ENCODE measurements around the gene ATP7B.
"Not testable (repeated sequence)": the region's sequence is repeated elsewhere in the genome, so short reads cannot be mapped to it uniquely, and the experiment has no call there.

Gene ATP7B

GRCh38 chr13:52005841-52006522 is 5.3 kb downstream of the ATP7B start:
- DNase-seq = no peak

DNA sequence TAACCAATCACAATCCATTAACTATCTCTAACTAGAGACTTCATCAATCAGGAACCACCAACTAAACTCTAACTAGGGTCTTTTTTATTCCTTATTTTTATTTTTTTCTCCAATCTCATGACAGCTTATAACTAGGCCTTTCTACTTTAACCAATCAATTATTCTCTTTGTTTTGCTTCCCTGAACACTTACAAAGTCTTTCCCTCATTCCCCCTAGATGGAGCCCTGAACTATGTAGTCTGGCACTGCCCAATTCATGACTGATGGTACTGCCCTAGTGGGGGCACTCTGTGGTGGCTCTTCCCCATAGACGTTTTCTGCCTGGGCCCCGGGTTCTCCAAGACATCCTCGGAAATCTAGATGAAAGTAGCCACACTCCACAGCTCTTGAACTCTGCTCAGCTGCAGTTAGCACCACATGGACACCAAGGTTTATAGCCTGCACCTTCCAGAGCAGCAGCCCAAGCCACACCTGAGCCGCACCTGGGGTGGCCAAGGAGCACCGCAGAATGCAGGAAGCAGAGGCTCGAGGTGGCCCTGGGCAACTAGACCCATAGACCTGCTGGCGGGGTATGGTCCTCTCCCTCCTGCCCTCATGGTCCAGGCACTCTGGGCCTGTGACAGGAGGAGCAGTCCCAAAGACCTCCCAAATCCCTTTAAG is 6.6 kb downstream of the ATP7B start:
- DNase-seq = no peak

DNA sequence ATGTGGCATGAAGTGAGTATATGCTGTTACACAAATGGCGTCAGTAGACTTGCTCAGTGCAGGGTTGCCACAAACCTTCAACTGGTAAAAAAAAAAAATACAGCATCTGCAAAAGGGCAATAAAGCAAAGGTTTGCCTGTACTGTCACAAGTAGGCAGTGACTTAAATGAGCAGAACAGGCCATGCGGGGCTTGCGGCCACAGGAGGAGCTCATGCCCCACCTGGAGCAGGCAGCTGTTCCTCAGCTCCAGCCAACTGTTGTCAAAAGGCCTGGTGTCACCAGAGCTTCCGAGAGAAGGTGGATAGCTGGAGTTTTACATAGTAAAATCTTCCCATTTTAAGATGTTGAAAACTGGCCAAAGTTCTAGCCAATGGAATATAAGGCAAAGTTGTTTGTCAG is 7.7 kb downstream of the ATP7B start:
- no peak for DNase-seq

GRCh38 chr13:52002361-52002760 is 8.9 kb downstream of the ATP7B start:
- no peak for DNase-seq

DNA sequence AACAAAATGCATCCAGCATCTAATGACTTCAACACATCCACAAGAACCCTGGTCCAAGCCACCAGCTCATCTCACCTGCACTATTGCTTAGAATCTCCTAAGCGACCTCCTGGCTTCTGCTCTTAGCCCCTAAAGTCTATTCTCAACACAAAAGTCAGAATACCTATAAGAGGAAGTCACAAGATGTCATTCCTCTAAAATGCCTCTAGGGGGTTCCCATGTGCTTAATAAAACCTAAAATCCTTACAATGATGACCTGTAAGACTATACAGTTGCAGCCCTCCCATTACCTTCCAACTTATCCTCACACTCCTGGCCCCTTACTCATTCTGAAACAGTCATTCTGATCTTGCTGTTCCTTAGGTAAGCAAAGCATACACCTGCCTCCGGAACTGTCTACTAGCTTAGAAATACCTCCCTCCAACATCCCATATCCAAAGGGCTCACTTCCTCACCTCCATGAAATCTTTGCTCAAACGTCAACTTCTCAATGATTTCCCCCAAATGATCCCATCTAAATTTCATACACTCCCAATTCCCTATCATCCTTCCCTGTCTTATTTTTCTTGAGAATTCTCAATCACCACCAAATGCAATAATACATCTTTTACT is 10.0 kb downstream of the ATP7B start:
- DNase-seq = no peak

DNA sequence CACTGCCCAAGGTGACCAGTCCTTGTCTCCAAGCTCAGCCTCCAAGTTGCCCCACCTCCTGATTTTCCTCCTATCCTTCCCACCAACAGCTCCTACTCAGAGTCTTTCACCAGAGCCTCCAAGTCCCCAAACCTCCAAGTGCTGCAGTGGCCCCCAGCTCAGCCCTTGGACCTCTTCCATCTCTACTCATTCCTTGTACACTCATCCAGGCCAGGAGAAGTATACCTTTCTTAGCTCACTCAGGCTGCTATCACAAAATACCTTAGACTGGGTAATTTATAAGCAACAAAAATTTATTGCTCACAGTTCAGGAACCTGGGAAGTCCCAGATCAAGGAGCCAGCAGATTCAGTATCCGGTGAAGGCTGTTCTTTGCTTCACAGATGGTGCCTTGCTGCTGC is 11.3 kb downstream of the ATP7B start:
- no peak for DNase-seq

- DNase-seq = no peak
Measured at GRCh38 chr13:51999510-51999911, 11.7 kb downstream of the ATP7B start.

DNA sequence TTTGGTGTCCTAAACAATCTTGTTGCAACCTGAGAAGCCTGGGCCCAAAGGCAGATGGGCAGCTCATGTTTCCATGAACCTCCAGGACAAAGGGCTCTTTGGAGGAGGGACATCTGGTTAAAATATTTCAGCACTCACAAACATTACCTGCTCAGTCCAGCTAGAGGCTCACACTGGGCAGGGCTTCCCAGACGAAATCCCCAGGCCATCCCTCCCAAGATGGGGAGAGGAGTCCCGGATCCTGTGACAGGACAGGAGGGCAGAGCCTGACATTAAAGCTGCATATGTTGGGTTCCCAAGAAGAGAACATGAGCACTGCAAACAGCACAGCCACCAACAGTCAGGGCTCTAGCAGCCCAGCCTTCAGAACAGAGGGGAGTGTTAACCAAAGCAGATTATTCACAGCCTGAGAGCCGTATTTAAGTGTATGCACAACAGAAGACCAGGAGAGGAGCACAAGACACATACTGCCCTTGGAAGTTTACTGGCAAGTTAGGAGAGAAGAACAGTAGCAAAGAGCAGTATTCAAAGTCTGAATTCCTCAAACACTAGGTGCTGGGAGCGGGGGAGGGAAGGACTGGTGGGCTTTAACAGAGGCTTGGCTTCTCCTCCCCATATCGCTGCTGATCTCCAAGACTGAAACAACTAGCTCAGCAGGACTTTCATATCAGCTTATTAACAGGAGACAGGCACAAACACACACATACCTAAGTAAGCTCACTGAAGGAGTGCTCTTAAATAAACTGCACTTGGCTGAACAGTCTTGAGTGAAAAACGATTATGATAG is 12.3 kb downstream of the ATP7B start:
- no peak for DNase-seq

DNA sequence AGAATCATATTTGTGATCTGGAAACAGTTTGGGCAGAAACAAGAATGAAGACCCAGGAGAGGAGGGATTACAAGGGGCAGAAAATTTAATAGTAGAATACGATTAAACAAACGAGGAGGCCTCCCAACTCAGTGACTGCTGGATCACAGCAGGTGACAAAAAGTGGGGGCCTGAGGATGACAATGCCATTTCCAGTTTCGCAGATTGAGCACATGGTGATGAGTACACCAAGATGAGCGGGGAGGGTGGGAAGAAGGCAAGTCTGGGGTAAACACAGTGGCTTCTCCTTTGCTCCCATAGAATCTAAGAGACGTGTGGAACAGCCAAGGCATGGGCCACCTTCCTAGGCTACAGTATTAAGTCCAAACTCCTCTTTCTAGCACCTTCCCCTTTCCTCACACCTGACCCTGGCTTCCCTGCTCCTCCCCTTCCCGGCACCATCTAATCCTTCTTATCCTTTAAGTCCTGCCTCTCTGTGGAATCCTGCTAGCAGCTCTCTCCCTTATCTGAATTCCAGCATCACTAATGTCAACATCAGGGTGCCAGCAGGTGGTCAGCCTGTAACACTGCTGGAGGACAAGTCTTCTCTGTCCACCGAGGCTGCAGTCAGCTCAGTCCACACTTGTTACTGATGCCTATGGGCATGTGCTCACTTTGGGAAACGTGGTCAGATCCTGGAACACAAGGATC is 13.5 kb downstream of the ATP7B start:
- DNase-seq = no peak

- no peak for DNase-seq
Measured at GRCh38 chr13:51997186-51997585, 14.1 kb downstream of the ATP7B start.

DNA sequence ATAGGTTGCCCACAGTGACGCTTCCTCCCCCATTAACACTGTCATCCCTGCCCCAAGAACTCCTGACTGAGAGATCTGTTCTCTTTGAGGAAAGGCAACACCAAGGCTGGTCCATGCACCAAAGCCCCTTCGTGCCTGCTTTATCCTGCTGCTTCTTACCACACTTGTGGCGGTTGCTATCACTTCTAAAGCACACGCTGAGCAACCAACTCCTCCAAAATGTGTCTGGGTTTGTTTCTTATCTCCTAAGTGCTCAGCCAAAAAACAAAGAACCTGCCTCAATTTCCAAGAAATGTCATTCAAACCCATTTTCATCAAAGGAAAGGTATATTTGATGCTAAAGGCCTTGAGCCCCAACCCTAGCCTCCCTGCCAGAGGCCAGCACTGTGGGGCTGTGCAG is 14.6 kb downstream of the ATP7B start:
- no peak for DNase-seq

GRCh38 chr13:51995677-51996551 is 15.3 kb downstream of the ATP7B start:
- no peak for DNase-seq

DNA sequence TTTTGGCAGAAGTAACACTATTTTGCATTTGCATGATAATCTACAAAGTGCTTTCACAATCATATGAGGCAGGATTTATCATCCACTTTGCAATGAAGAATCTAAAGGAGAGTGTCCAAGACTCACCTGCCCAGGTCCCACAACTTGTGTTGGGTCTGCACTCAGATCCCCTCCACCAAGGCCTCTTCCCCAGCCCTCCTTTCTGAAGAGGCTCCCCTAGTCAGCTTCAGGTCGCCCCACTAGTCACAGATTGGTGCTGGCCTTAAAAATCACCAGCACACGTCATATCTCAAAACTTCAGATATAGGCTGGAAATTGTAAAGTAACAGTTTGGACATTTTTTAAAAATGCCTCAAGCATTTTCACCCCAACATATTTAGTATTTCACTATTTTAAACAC is 17.5 kb downstream of the ATP7B start:
- DNase-seq = no peak

DNA sequence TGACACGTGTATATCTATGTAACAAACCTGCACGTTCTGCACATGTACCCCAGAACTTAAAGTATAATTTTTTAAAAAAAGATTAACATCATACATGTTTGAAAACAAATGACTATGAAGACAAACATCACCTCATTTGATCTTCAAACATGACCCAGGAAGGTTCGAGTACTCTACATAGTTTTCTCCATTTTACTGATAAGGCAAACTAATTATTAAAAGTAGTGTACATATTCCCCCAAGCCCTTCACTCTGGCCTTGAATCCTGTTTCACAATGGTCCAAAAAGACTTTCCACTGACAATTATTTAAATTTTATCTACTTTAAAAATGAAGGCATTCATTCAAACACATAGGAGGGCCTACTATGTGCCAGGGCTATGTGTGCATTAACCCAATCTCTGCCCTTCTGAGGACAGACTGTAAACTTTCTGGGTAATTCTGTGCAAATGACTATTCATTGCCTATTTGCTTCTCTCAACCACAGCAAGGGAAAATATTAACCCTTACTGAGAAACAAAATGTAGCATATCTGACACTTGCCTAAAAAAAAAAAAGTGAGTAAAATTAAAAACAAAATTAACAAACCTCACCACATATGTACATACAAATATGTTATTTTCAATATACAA is 22.1 kb downstream of the ATP7B start:
- DNase-seq = no peak

DNA sequence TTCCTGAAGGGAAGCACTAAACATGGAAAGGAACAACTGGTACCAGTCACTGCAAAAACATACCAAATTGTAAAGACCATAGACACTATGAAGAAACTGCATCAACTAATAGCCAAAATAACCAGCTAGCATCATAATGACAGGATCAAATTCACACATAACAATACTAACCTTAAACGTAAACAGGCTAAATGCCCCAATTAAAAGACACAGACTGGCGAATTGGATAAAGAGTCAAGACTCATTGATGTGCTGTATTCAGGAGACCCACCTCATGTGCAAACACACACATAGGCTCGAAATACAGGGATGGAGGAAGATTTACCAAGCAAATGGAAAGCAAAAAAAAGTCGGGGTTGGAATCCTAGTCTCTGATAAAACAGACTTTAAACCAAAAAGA is 26.3 kb downstream of the ATP7B start:
- DNase-seq = not testable (repeated sequence)

- DNase-seq = not testable (repeated sequence)
Measured at GRCh38 chr13:51983292-51983691, 28.0 kb downstream of the ATP7B start.

DNA sequence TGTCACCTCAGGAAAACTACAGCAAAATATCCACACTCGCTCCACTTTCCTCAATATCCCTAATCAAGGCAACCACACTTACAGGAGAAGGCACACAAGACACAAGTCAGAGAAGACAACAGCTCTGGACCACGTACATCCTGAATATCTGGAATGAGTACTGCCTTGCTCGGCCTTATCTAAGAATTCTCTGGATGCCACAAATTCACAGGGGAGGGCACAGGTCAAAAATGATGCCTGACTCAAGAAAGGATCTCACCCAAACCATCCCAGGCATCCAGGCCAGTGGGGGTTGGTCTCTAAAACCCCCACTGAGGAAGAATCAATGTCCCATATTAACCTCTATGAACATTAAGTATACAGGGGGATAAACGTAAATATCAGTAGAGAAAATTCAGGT is 29.9 kb downstream of the ATP7B start:
- no peak for DNase-seq

- DNase-seq = no peak
Measured at GRCh38 chr13:51980908-51981307, 30.3 kb downstream of the ATP7B start.

GRCh38 chr13:51978796-51979556 is 32.3 kb downstream of the ATP7B start:
- DNase-seq = no peak

GRCh38 chr13:51977625-51978024 is 33.6 kb downstream of the ATP7B start:
- no peak for DNase-seq

GRCh38 chr13:51976890-51977289 is 34.4 kb downstream of the ATP7B start:
- no peak for DNase-seq

Data from activated T-cell treated with anti-CD3 and anti-CD28 coated beads, Interleukin-2, amount 50 U/mL, for 1 hour (primary cell).